OCI-LY3 (cell line): ENCODE data around the gene BCL7A.

ENCODE experiments used
- EZH2phosphoT487 ChIP-seq: fragments of 200-600 bp; shearing (Covaris generic); IDR thresholded peaks from 2 replicates; pipeline ENCODE4 v1.6.1; 2018; ENCODE audit warnings: antibody characterized with exemption, mixed run types, low read depth
- TF ChIP-seq, protein P1 (sequence below): fragments of 200-600, 300-600 bp; sonication (generic); IDR thresholded peaks from 2 replicates; pipeline ENCODE4 v1.5.1; 2014; ENCODE audit warnings: antibody characterized with exemption, low read length, low read depth

DNA sequence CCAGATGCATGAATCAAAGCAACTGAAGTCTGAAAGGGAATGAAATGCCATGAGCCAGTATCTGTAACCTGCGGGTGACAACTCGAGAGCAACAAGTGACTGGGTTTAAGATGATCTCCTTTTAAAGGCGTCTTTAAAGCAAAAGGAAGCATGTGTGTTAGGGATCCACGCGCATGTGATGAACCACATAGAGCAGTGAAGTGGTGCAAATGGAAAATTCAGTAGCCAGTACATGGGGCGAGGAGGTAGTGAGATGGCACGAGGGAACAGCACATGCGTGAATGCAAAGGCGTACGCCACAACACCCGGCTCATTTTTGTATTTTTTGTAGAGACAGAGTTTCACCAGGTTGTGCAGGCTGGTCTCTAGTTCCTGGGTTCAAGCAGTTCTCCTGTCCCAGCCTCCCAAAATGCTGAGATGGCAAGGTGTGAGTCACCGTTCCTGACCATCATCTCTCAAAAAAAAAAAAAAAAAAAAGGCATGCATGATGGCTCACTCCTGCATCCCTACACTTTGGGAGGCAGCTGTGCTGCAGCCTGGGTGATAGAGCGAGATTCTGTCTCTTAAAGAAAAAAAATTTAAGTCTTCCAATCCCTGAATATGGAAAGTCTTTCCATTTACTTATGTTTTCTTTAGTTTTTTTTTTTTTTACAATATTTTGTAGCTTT lies 24.6 kb upstream of the BCL7A start:
- TF ChIP-seq, protein P1, sequence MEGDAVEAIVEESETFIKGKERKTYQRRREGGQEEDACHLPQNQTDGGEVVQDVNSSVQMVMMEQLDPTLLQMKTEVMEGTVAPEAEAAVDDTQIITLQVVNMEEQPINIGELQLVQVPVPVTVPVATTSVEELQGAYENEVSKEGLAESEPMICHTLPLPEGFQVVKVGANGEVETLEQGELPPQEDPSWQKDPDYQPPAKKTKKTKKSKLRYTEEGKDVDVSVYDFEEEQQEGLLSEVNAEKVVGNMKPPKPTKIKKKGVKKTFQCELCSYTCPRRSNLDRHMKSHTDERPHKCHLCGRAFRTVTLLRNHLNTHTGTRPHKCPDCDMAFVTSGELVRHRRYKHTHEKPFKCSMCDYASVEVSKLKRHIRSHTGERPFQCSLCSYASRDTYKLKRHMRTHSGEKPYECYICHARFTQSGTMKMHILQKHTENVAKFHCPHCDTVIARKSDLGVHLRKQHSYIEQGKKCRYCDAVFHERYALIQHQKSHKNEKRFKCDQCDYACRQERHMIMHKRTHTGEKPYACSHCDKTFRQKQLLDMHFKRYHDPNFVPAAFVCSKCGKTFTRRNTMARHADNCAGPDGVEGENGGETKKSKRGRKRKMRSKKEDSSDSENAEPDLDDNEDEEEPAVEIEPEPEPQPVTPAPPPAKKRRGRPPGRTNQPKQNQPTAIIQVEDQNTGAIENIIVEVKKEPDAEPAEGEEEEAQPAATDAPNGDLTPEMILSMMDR = no peak
- no peak for TF ChIP-seq EZH2phosphoT487
